D721Med (cell line): ENCODE results near the gene AHSP.

Source experiments
- DNase-seq: peaks from one replicate; pipeline ENCODE4 v3.0.0; 2011; ENCODE audit warnings: low spot score; ENCODE audit not compliant: insufficient read length
- FAIRE-seq: peaks from 2 replicates; lab custom pipeline; 2011; peaks lifted over from hg19 to GRCh38; lab: Jason Lieb, UNC
- CTCF ChIP-seq: IDR thresholded peaks from 2 replicates; pipeline ENCODE4 v1.5.1; 2012; ENCODE audit warnings: mild to moderate bottlenecking, control low read depth; ENCODE audit not compliant: insufficient read depth; ENCODE audit errors: missing control alignments

The AHSP gene

GRCh38 chr16:31507929-31508705 is 19.6 kb upstream of the AHSP start, which contains the start of gene RUSF1:
Gene RUSF1 (minus strand): TSS chr16:31508391. CDS start chr16:31508373, 18 bp downstream.
- FAIRE-seq: no peak
- no peak for TF ChIP-seq CTCF
- DNase-seq: peak; percentile 82

GRCh38 chr16:31508706-31509195 is 18.9 kb upstream of the AHSP start:
- no peak for FAIRE-seq
- no peak for TF ChIP-seq CTCF
- DNase-seq: no peak

- DNase-seq: no peak
These were observed 14.6 kb upstream of the AHSP start for GRCh38 chr16:31513126-31513525.

GRCh38 chr16:31513884-31514283 is 13.8 kb upstream of the AHSP start:
- TF ChIP-seq CTCF: no peak
- FAIRE-seq (no peak), DNase-seq (no peak)

More at GRCh38 chr16:31513126-31513525, 14.6 kb upstream of the AHSP start:
- FAIRE-seq: no peak
- no peak for TF ChIP-seq CTCF

- FAIRE-seq (no peak), DNase-seq (no peak)
- TF ChIP-seq CTCF: no peak
These were observed 9.8 kb upstream of the AHSP start for GRCh38 chr16:31517800-31518402.

- DNase-seq: no peak
- TF ChIP-seq CTCF: no peak
- no peak for FAIRE-seq
These were observed 7.8 kb upstream of the AHSP start for GRCh38 chr16:31519759-31520431.
